ENCODE data around the gene C17orf107. TPM values are rescaled to one million over a fixed set of nuclear protein-coding genes. Genes with fewer than 3 reads are reported as not detected.

The C17orf107 gene
- total RNA-seq, 2 experiments from 2014 or later, result 0.76 to 0.79 TPM

DNA sequence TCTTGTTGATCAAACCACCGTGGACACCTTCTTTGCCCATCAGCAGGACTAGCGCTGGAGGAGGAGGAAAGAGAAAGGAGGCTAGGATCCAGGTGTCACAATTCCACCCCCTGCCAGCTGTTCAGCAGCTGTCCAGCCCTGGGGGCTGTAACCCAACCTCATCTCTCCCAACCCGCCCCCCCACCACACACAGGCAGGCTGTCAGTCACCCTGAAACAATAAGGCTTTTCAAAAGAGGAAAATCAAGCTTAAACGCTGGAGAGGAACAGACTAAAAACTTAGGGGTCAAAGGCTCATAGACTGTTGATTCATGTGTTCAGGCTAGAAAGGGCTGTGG, 46.6 kb downstream of the C17orf107 start:
- POLR2A ChIA-PET, result interaction anchor here (1.5 kb wide), 1 partner anchor 41 kb away, joined by 3 read pairs; no protein-coding TSS in a partner anchor
- intact Hi-C loops (cut with micrococcal nuclease; ENCODE audit: unreplicated experiment), result loop anchor here (10.0 kb wide), 1 partner anchor 249 kb away; the partner anchor contains the start of gene ZNF594
- BruUV-seq (replicated peaks), result no TSS peak
- Histone ChIP-seq H2AFZ (ENCODE audit: low read length) (no peak overlapping the region), H3K36me3 (ENCODE audit: insufficient read depth, low read length) (peaks cover 73% of the 10 kb centered on the region), H3K4me2 (ENCODE audit: low read length) (peak overlapping the region; percentile 97), H3K4me1 (ENCODE audit: insufficient read depth, low read length, poor library complexity, severe bottlenecking) (peaks cover 66% of the 10 kb centered on the region), H3K27ac (ENCODE audit: low read depth, low read length, poor library complexity, severe bottlenecking) (peak overlapping the region; percentile 99), H3K79me2 (ENCODE audit: insufficient read depth, low read depth, low read length) (peaks cover 69% of the 10 kb centered on the region), H3K9me3 (ENCODE audit: low read length) (no peaks in the 10 kb centered on the region), H3K9me2 (ENCODE audit: insufficient read depth, low read length) (no peaks in the 10 kb centered on the region), H4K20me1 (ENCODE audit: insufficient read depth, low read length) (peaks cover 19% of the 10 kb centered on the region), H3K4me3 (ENCODE audit: low read depth, low read length, poor library complexity, severe bottlenecking) (peak overlapping the region; percentile 100)
- DNase-seq (ENCODE audit: low spot score), result no peak
- no peak for TF ChIP-seq EZH2phosphoT487 (IDR thresholded peaks at IDR 0.05; ENCODE audit: borderline replicate concordance, low read depth, low read length)
- TF ChIP-seq, protein P1, sequence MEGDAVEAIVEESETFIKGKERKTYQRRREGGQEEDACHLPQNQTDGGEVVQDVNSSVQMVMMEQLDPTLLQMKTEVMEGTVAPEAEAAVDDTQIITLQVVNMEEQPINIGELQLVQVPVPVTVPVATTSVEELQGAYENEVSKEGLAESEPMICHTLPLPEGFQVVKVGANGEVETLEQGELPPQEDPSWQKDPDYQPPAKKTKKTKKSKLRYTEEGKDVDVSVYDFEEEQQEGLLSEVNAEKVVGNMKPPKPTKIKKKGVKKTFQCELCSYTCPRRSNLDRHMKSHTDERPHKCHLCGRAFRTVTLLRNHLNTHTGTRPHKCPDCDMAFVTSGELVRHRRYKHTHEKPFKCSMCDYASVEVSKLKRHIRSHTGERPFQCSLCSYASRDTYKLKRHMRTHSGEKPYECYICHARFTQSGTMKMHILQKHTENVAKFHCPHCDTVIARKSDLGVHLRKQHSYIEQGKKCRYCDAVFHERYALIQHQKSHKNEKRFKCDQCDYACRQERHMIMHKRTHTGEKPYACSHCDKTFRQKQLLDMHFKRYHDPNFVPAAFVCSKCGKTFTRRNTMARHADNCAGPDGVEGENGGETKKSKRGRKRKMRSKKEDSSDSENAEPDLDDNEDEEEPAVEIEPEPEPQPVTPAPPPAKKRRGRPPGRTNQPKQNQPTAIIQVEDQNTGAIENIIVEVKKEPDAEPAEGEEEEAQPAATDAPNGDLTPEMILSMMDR (conservative IDR thresholded peaks at IDR 0.05; ENCODE audit: low read length), result no peak
- CTCF ChIA-PET (ENCODE audit: unreplicated experiment), result no interaction called here

DNA sequence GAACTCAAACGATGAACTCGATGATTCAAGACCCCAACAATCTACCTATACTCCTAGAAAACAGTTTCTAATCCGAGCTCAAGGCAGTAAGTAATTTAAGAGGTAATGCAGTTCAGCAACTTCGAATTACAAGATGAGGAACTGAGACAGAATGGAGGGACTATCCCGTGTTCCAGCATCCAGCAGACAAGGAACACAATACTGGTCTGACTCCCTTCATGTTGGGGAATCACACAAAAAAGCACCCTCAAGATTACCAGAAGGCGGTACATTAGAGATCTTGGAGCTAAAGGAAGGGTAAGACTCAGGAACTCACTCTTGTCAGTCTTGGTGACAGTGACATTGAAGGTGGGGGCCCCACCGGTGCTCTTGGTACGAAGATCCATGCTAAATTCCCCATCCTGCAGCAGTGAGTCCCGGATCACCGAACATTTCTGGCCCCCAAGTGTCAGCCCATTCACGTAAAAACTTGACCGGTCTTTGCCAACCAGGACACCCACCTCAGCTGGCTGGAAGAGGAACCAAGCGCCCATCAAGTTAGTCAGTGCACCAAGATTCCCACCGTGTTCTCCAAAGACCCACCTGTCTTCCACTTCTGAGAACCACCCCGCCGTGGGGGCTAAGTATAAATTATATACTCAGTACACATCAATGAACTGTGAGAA, 47.1 kb downstream of the C17orf107 start:
- peak; percentile 23 for DNase-seq (ENCODE audit: low spot score)
- TF ChIP-seq EZH2phosphoT487 (IDR thresholded peaks at IDR 0.05; ENCODE audit: borderline replicate concordance, low read depth, low read length), result no peak
- TF ChIP-seq, protein P1 (conservative IDR thresholded peaks at IDR 0.05; ENCODE audit: low read length), result no peak
- peaks cover 64% of the 10 kb centered on the region for H3K79me2 ChIP-seq (ENCODE audit: insufficient read depth, low read depth, low read length)
- H2AFZ ChIP-seq (ENCODE audit: low read length), result no peak overlapping the region
- peak overlapping the region; percentile 100 for H3K4me3 ChIP-seq (ENCODE audit: low read depth, low read length, poor library complexity, severe bottlenecking)
- H3K9me3 ChIP-seq (ENCODE audit: low read length), result no peaks in the 10 kb centered on the region
- BruUV-seq (replicated peaks), result TSS peak; percentile 90
- H4K20me1 ChIP-seq (ENCODE audit: insufficient read depth, low read length), result peaks cover 19% of the 10 kb centered on the region
- intact Hi-C loops (cut with micrococcal nuclease; ENCODE audit: unreplicated experiment), result loop anchor here (10.0 kb wide), 1 partner anchor 248 kb away; the partner anchor contains the start of gene ZNF594
- no peaks in the 10 kb centered on the region for H3K9me2 ChIP-seq (ENCODE audit: insufficient read depth, low read length)
- H3K4me2 ChIP-seq (ENCODE audit: low read length), result peak overlapping the region; percentile 97
- ChIA-PET CTCF (ENCODE audit: unreplicated experiment) (no interaction called here), POLR2A (interaction anchor here (0.7 to 1.5 kb wide), 3 partner anchors 21 to 157 kb away, joined by 3 to 4 read pairs (median 3); partner anchors contain the start of gene SPAG7)
- H3K4me1 ChIP-seq (ENCODE audit: insufficient read depth, low read length, poor library complexity, severe bottlenecking), result peaks cover 68% of the 10 kb centered on the region
- H3K27ac ChIP-seq (ENCODE audit: low read depth, low read length, poor library complexity, severe bottlenecking), result peak overlapping the region; percentile 99
- peaks cover 68% of the 10 kb centered on the region for H3K36me3 ChIP-seq (ENCODE audit: insufficient read depth, low read length)

DNA sequence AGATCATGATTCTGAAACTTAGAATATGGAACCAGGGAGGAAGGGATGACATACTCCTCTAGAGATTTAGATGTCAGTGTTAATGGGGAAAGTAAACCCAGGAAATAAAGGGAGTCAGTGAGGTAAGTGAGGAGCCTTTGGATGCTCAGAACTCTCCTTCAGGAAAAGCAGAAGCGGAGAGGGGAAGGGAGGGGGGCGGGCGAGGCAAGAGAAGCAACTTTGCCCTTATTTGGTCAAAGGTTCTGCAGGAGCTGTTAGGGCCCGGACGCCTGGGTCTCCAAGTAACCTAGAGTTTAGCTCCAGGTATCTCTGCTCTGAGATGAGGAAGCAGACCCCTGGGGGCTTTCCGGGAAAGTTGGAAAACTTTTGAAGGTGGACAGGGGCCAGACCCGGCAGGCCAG, 47.7 kb downstream of the C17orf107 start:
- Histone ChIP-seq H3K9me2 (ENCODE audit: insufficient read depth, low read length) (no peaks in the 10 kb centered on the region), H2AFZ (ENCODE audit: low read length) (no peak overlapping the region), H3K36me3 (ENCODE audit: insufficient read depth, low read length) (peaks cover 62% of the 10 kb centered on the region), H4K20me1 (ENCODE audit: insufficient read depth, low read length) (peaks cover 19% of the 10 kb centered on the region), H3K27ac (ENCODE audit: low read depth, low read length, poor library complexity, severe bottlenecking) (peak overlapping the region; percentile 99), H3K4me1 (ENCODE audit: insufficient read depth, low read length, poor library complexity, severe bottlenecking) (peaks cover 68% of the 10 kb centered on the region), H3K4me3 (ENCODE audit: low read depth, low read length, poor library complexity, severe bottlenecking) (peak overlapping the region; percentile 100), H3K9me3 (ENCODE audit: low read length) (no peaks in the 10 kb centered on the region), H3K79me2 (ENCODE audit: insufficient read depth, low read depth, low read length) (peaks cover 58% of the 10 kb centered on the region), H3K4me2 (ENCODE audit: low read length) (peak overlapping the region; percentile 97)
- no peak for DNase-seq (ENCODE audit: low spot score)
- ChIA-PET POLR2A (interaction anchor here (0.7 to 1.5 kb wide), 3 partner anchors 20 to 157 kb away, joined by 3 to 4 read pairs (median 3); partner anchors contain the start of gene SPAG7), CTCF (ENCODE audit: unreplicated experiment) (no interaction called here)
- no peak for TF ChIP-seq EZH2phosphoT487 (IDR thresholded peaks at IDR 0.05; ENCODE audit: borderline replicate concordance, low read depth, low read length)
- TF ChIP-seq, protein P1 (conservative IDR thresholded peaks at IDR 0.05; ENCODE audit: low read length), result no peak
- intact Hi-C loops (cut with micrococcal nuclease; ENCODE audit: unreplicated experiment), result loop anchor here (10.0 kb wide), 1 partner anchor 248 kb away; the partner anchor contains the start of gene ZNF594
- no TSS peak for BruUV-seq (replicated peaks)

Data from OCI-LY7 (cell line).